SK-N-SH (cell line): ENCODE data around the gene RTN4RL2. TPM values are rescaled to one million over a fixed set of nuclear protein-coding genes. Genes with fewer than 3 reads are reported as not detected.

Experiments used
- CTCF ChIA-PET: fragments of 300-600, 350-600 bp; formaldehyde crosslinking; extraction: SDS; loops from one replicate; lab custom pipeline; 2021; lab: Yijun Ruan, JAX
- POLR2A ChIA-PET: fragments of 350-600 bp; sonication (Branson Sonifier 250); formaldehyde crosslinking; extraction: SDS; loops from one replicate; lab custom pipeline; 2020; ENCODE audit warnings: antibody characterized with exemption, inconsistent platforms; lab: Yijun Ruan, JAX
- DNase-seq: peaks from one replicate; pipeline ENCODE4 v3.0.0; 2012
- H2AFZ ChIP-seq: fragments of 200-600 bp; sonication (generic); 2 replicates; pipeline ENCODE4 v1.8.1; 2016; ENCODE audit warnings: antibody characterized with exemption, mild to moderate bottlenecking, low read depth
- H3F3A ChIP-seq: fragments of 200-600 bp; sonication (generic); replicated peaks from 2 replicates; pipeline ENCODE3; 2016; ENCODE audit warnings: antibody characterized with exemption, mild to moderate bottlenecking; ENCODE audit not compliant: insufficient read depth
- H3K27ac ChIP-seq, 2 experiments: fragments of 200-500 bp in 1 of 2; fragments of 200-600 bp in 1 of 2; sonication (Bioruptor generic) in 1 of 2; sonication (generic), shearing (Covaris generic) in 1 of 2; 2 replicates each; pipeline versions ENCODE4 v1.5.1 to v1.6.1; 2014 to 2016; ENCODE audit warnings: low read depth in 2 of 2, inconsistent platforms in 1 of 2, low read length in 1 of 2, mild to moderate bottlenecking in 1 of 2, mixed read lengths in 1 of 2
- H3K27me3 ChIP-seq: fragments of 200-600 bp; sonication (generic), shearing (Covaris generic); 2 replicates; pipeline ENCODE4 v1.6.1; 2016; ENCODE audit warnings: mixed run types; ENCODE audit not compliant: insufficient read depth
- H3K36me3 ChIP-seq, 2 experiments: fragments of 200-500 bp in 1 of 2; fragments of 200-600 bp in 1 of 2; sonication (Bioruptor generic) in 1 of 2; sonication (generic) in 1 of 2; replicated peaks in 1 of 2; 2 replicates each; pipeline versions ENCODE3 to v1.5.1; 2014 to 2016; ENCODE audit warnings: low read length in 1 of 2, mild to moderate bottlenecking in 1 of 2; ENCODE audit not compliant: insufficient read depth in 2 of 2, control insufficient read depth in 1 of 2
- H3K4me1 ChIP-seq, 2 experiments: fragments of 200-500 bp in 1 of 2; fragments of 200-600 bp in 1 of 2; sonication (Bioruptor generic) in 1 of 2; sonication (generic), shearing (Covaris generic) in 1 of 2; 2 replicates each; pipeline versions ENCODE4 v1.5.1 to v1.6.1; 2014 to 2016; ENCODE audit warnings: low read depth in 1 of 2, low read length in 1 of 2, mixed run types in 1 of 2; ENCODE audit not compliant: insufficient read depth in 2 of 2, control insufficient read depth in 1 of 2
- H3K4me2 ChIP-seq: fragments of 200-600 bp; sonication (generic), shearing (Covaris generic); 2 replicates; pipeline ENCODE4 v1.6.1; 2017; ENCODE audit warnings: mixed run types
- H3K4me3 ChIP-seq, 2 experiments: fragments of 200-500 bp in 1 of 2; fragments of 200-600 bp in 1 of 2; sonication (Bioruptor generic) in 1 of 2; sonication (generic), shearing (Covaris generic) in 1 of 2; 2 replicates each; pipeline versions ENCODE4 v1.5.1 to v1.8.1; 2014 to 2016; ENCODE audit warnings: low read depth in 2 of 2, inconsistent platforms in 1 of 2, low read length in 1 of 2, mild to moderate bottlenecking in 1 of 2, mixed read lengths in 1 of 2, moderate library complexity in 1 of 2
- H3K79me2 ChIP-seq: fragments of 200-600 bp; sonication (generic); 2 replicates; pipeline ENCODE4 v1.8.1; 2017; ENCODE audit warnings: mild to moderate bottlenecking; ENCODE audit not compliant: insufficient read depth
- H3K9ac ChIP-seq: fragments of 200-600 bp; sonication (generic); 2 replicates; pipeline ENCODE4 v1.6.1; 2017; ENCODE audit warnings: mixed run types
- H3K9me2 ChIP-seq: fragments of 200-600 bp; sonication (generic); 2 replicates; pipeline ENCODE4 v1.6.1; 2017; ENCODE audit warnings: mixed run types
- H3K9me3 ChIP-seq: fragments of 200-600 bp; sonication (generic); 2 replicates; pipeline ENCODE4 v1.6.1; 2017; ENCODE audit warnings: mixed run types, mild to moderate bottlenecking, moderate library complexity
- H4K20me1 ChIP-seq: fragments of 200-600 bp; sonication (generic); 2 replicates; pipeline ENCODE4 v1.6.1; 2017; ENCODE audit warnings: mild to moderate bottlenecking, mixed run types; ENCODE audit not compliant: insufficient read depth
- ELF1 ChIP-seq: IDR thresholded peaks from 2 replicates; pipeline ENCODE4 v1.4.0; 2012
- EZH2phosphoT487 ChIP-seq: fragments of 200-600 bp; sonication (generic); IDR thresholded peaks from 2 replicates; pipeline ENCODE4 v1.6.1; 2017; ENCODE audit warnings: low read depth, mixed run types, mild to moderate bottlenecking, antibody characterized with exemption, moderate library complexity, borderline replicate concordance
- FOXJ3 ChIP-seq: sonication (generic); formaldehyde crosslinking; IDR thresholded peaks from 2 replicates; pipeline ENCODE4 v1.5.1; 2020; ENCODE audit warnings: mild to moderate bottlenecking, missing genetic modification reagents
- MAX ChIP-seq: IDR thresholded peaks from 2 replicates; pipeline ENCODE4 v1.4.0; 2012; ENCODE audit warnings: low read depth
- MEF2A ChIP-seq: IDR thresholded peaks from 2 replicates; pipeline ENCODE4 v1.4.0; 2012; ENCODE audit warnings: low read depth, borderline replicate concordance
- MXI1 ChIP-seq: IDR thresholded peaks from 2 replicates; pipeline ENCODE4 v1.6.1; 2012; ENCODE audit warnings: mild to moderate bottlenecking, low read depth, low read length, improper control_type of control experiment
- NFIC ChIP-seq: IDR thresholded peaks from 2 replicates; pipeline ENCODE4 v1.4.0; 2012; ENCODE audit warnings: borderline replicate concordance
- POLR2AphosphoS5 ChIP-seq: IDR thresholded peaks from 2 replicates; pipeline ENCODE4 v1.6.1; 2012; ENCODE audit warnings: low read depth, low read length
- RAD21 ChIP-seq: IDR thresholded peaks from 2 replicates; pipeline ENCODE4 v1.6.1; 2012; ENCODE audit warnings: mild to moderate bottlenecking, low read length
- RCOR1 ChIP-seq: fragments of 150-350 bp; IDR thresholded peaks from 2 replicates; pipeline ENCODE4 v1.6.1; 2017; ENCODE audit warnings: antibody characterized with exemption, low read length
- RFX5 ChIP-seq: IDR thresholded peaks from 2 replicates; pipeline ENCODE4 v1.6.1; 2012; ENCODE audit warnings: mild to moderate bottlenecking, improper control_type of control experiment, low read length
- SIN3A ChIP-seq: IDR thresholded peaks from 2 replicates; pipeline ENCODE4 v1.6.1; 2012; ENCODE audit warnings: low read depth, mild to moderate bottlenecking, low read length, moderate library complexity, borderline replicate concordance
- TAF1 ChIP-seq: IDR thresholded peaks from 2 replicates; pipeline ENCODE4 v1.6.1; 2012; ENCODE audit warnings: low read depth, mild to moderate bottlenecking, low read length, moderate library complexity, borderline replicate concordance
- TEAD4 ChIP-seq: IDR thresholded peaks from 2 replicates; pipeline ENCODE4 v1.4.0; 2012; ENCODE audit warnings: mild to moderate bottlenecking, borderline replicate concordance; ENCODE audit not compliant: insufficient read depth
- USF2 ChIP-seq: fragments of 150-350 bp; IDR thresholded peaks from 2 replicates; pipeline ENCODE4 v1.6.1; 2017; ENCODE audit warnings: antibody characterized with exemption, low read length, low read depth, borderline replicate concordance
- YY1 ChIP-seq: IDR thresholded peaks from 2 replicates; pipeline ENCODE4 v1.4.0; 2012; ENCODE audit warnings: low read depth, mild to moderate bottlenecking
- ZBTB33 ChIP-seq: IDR thresholded peaks from 2 replicates; pipeline ENCODE4 v1.4.0; 2012; ENCODE audit warnings: low read depth, borderline replicate concordance
- WGBS: methylation state at CpG from one replicate; pipeline ENCODE4 v1.1.6; 2017; ENCODE audit warnings: low lambda C conversion rate; 5-methylcytosine and 5-hydroxymethylcytosine counted together
- polyA plus RNA-seq, 3 experiments: library from polyadenylated mRNA; depleted of rRNA; stranded (reverse); fragments of >200 nt; gene quantifications; 2 replicates each; pipeline ENCODE4 v1.2.3, GENCODE V29; 2012
- TF ChIP-seq, protein P1 (sequence below): fragments of 150-350 bp; IDR thresholded peaks from 2 replicates; pipeline ENCODE4 v1.6.1; 2016; ENCODE audit warnings: mild to moderate bottlenecking, low read depth, low read length

RTN4RL2 gene
- polyA plus RNA-seq, 1 of the 3 experiments (the other 2 are of a cell fraction), result 0.30 TPM

GRCh38 chr11:57424137-57424791 is 36.1 kb upstream of the RTN4RL2 start:
- TF ChIP-seq ZBTB33 (no peak), TAF1 (no peak), MXI1 (no peak), TEAD4 (no peak), NFIC (no peak), RAD21 (no peak), RCOR1 (no peak)
- no peaks in the 10 kb centered on the region; the same call in 1 of the 2 replicates for H3K27me3 ChIP-seq
- no peak overlapping the region for H3K9ac ChIP-seq
- POLR2A ChIA-PET, result no interaction called here
- H2AFZ ChIP-seq, result peak overlapping the region; percentile 52; the same call in 1 of the 2 replicates
- no peaks in the 10 kb centered on the region for H3K9me2 ChIP-seq
- DNase-seq, result no peak
- CTCF ChIA-PET, result interaction anchor here (0.9 to 6.3 kb wide), 4 partner anchors 33 to 91 kb away, joined by 3 to 26 read pairs (median 3); partner anchors contain the start of gene SLC43A1
- H4K20me1 ChIP-seq, result no peaks in the 10 kb centered on the region
- no peaks in the 10 kb centered on the region for H3K36me3 ChIP-seq
- no peaks in the 10 kb centered on the region for H3K79me2 ChIP-seq
- WGBS, result 93% methylated on average over 8 of the region's 9 CpGs
- 0 out of 2 replicates have a peak overlapping the region, but pooled peaks have one; percentile 6 for H3K4me2 ChIP-seq
- H3K4me3 ChIP-seq, result no peak overlapping the region
- H3F3A ChIP-seq, result no peaks in the 10 kb centered on the region
- H3K9me3 ChIP-seq, result no peaks in the 10 kb centered on the region
- H3K27ac ChIP-seq, result no peak overlapping the region
- H3K4me1 ChIP-seq, result peaks cover 23 to 24% of the 10 kb centered on the region in 2 experiments; a peak in 2 of 4 replicates

GRCh38 chr11:57424792-57425564 is 35.4 kb upstream of the RTN4RL2 start:
- ChIA-PET POLR2A (no interaction called here), CTCF (interaction anchor here (6.3 kb wide), 1 partner anchor 33 kb away, joined by 26 read pairs; no protein-coding TSS in a partner anchor)
- Histone ChIP-seq H4K20me1 (no peaks in the 10 kb centered on the region), H3K36me3 (no peaks in the 10 kb centered on the region), H3K79me2 (no peaks in the 10 kb centered on the region), H3K27me3 (no peaks in the 10 kb centered on the region; the same call in 1 of the 2 replicates), H3K4me3 (no peak overlapping the region), H3K9me2 (no peaks in the 10 kb centered on the region), H3F3A (no peaks in the 10 kb centered on the region), H3K9me3 (no peaks in the 10 kb centered on the region), H3K4me2 (0 out of 2 replicates have a peak overlapping the region, but pooled peaks have one; percentile 6), H3K27ac (no peak overlapping the region), H2AFZ (peak overlapping the region; percentile 52; the same call in 1 of the 2 replicates), H3K9ac (no peak overlapping the region), H3K4me1 (peaks cover 23 to 24% of the 10 kb centered on the region in 2 experiments; a peak in 2 of 4 replicates)
- 54% methylated on average over 12 of the region's 15 CpGs for WGBS
- DNase-seq, result no peak
- TF ChIP-seq EZH2phosphoT487 (no peak), SIN3A (no peak), ELF1 (no peak), FOXJ3 (CRISPR knock-in tag) (no peak), POLR2AphosphoS5 (no peak), USF2 (no peak), MEF2A (no peak), ZBTB33 (no peak), MXI1 (no peak), YY1 (no peak), MAX (no peak; the same call in 1 of the 2 replicates), RFX5 (no peak)
- TF ChIP-seq, protein P1, sequence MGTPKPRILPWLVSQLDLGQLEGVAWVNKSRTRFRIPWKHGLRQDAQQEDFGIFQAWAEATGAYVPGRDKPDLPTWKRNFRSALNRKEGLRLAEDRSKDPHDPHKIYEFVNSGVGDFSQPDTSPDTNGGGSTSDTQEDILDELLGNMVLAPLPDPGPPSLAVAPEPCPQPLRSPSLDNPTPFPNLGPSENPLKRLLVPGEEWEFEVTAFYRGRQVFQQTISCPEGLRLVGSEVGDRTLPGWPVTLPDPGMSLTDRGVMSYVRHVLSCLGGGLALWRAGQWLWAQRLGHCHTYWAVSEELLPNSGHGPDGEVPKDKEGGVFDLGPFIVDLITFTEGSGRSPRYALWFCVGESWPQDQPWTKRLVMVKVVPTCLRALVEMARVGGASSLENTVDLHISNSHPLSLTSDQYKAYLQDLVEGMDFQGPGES, result no peak
